NCI-H128 (cell line): ENCODE measurements around the gene HTR7.
"Not testable (repeated sequence)": the region's sequence is repeated elsewhere in the genome, so short reads cannot be mapped to it uniquely, and the experiment has no call there.

Experiments used
- DNase-seq: peaks from one replicate; lab custom pipeline; 2025; ENCODE audit not compliant: unreplicated experiment; lab: John Stamatoyannopoulos, UW

The HTR7 gene

GRCh38 chr10:90859321-90859751 lies 1.5 kb upstream of the HTR7 start:
- DNase-seq = no peak

GRCh38 chr10:90858461-90858968 lies 676 bp upstream of the HTR7 start:
- DNase-seq = no peak

DNA sequence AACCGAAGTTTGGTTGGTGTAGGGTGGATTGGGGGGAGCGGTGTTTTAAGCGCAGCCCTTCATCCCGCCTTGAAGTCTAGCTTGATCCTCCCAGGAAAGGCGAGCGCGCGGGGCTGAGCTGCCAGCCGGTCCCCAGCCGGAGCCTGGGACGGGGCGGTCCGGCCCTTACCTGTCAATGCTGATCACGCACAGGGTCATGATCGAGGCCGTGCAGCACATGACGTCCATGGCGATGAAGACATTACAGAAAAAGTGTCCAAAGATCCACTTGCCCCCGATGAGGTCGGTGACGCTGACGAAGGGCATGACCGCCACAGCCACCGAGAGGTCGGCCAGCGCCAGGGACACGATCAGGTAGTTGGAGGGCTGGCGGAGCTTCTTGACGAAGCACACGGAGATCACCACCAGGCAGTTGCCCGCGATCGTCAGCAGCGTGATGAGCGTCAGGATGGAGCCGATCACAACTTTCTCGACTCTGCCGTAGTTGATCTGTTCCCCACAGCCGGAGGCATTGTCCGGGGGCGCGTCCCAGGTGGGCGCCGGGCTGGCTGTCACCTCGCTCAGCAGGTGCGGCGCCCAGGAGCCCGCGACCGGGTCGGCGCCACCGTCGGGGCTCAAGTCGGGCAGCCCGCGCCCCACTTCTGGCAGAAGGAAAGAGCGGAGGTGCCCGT lies 740 bp downstream of the HTR7 start:
- DNase-seq = no peak

DNA sequence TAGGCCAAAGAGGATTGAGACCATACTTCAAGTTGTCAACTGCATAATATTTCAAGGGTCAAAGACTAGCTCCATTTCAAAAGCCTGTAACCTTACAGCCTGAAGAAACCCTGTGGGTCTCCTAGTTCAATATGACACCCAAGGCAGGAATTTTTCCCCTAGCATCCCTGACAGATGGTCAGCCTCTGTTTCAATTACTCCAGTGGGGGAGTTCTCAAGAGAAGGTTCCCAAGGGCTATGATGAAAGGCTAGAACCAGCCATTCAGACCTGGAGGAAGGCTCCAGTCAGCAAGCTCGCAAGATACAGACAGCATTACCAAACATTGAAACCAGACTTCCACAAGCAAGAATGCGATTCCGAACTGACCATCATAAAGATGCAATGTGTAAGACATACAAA lies 1.6 kb downstream of the HTR7 start:
- DNase-seq = no peak

GRCh38 chr10:90855126-90855525 lies 2.7 kb downstream of the HTR7 start:
- DNase-seq = no peak

- DNase-seq = no peak
Observed at GRCh38 chr10:90849956-90850749, 7.7 kb downstream of the HTR7 start.

DNA sequence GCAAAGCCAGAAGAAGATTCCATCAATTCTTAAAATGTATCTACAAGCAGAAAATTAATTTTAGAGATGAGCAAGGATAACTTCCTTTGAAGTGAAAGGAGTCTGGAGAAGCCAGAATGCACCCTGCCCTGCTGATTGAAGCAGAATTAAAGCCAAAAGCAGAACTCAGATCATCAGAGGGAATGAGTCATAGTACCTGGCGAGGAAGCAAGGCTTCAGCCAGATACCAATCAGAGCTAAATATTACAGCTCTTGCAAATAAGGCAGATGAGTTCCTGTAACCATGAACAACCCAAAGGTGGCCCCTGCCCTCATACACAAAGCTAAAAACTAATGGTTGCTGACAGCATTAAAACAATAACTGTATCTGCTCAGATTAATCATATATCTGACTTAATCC lies 10.4 kb downstream of the HTR7 start:
- DNase-seq = no peak

DNA sequence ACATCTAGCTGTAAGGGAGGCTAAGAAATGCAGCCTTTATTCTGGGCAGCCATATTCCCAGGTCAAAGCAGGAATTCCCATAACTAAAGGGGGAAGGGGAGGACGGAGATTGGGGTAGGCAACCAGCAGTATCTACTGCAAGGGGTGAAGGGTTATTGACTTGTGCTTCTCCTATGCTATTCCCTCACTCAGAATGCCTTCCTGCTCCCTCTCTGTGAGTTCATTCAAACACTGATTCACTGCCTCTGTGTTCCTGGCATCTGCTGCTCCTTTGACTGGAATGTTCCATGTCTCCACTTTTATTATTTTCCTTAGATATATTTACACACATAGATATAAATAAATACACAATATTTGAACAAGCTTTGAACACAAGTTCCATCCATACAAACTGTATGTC lies 11.1 kb downstream of the HTR7 start:
- DNase-seq = no peak

GRCh38 chr10:90845726-90846125 lies 12.1 kb downstream of the HTR7 start:
- DNase-seq = no peak

GRCh38 chr10:90842725-90843124 lies 15.1 kb downstream of the HTR7 start:
- DNase-seq = no peak

DNA sequence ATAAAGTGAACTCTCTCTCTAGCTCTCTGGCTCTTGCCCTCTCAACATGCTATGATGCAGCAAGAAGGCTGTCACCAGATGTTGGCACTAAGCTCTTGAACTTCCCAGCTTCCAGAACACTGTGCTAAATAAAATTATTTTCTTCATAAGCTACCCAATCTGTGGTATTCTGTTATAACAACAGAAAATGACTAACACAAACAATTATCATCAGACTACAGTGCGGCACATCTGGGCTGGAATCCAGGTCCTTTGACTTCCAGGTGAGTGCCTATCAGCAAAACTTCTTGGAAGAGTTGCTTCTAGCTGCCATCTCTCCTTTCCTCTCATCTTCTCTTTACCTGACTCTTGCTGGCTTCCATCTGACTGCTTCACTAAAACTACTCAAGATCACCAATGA lies 20.4 kb downstream of the HTR7 start:
- DNase-seq = no peak

GRCh38 chr10:90834326-90834725 lies 23.5 kb downstream of the HTR7 start:
- no peak for DNase-seq

DNA sequence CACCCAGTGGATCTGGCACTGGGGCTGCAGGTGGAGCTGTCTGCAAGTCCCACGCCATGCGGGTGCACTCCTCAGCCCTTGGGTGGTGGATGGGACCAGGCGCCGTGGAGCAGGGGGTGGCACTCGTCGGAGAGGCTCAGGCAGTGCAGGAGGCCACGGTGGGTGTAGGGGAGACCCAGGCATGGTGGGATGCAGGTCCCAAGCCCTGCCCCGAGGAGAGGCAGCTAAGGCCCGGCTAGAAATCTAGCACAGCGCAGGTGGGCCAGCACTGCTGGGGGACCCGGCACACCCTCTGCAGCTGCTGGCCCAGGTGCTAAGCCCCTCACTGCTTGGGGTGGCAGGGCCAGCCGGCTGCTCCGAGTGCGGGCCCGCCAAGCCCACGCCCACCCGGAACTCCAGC lies 25.7 kb downstream of the HTR7 start:
- DNase-seq = no peak

GRCh38 chr10:90822508-90822907 lies 35.3 kb downstream of the HTR7 start:
- DNase-seq = no peak

DNA sequence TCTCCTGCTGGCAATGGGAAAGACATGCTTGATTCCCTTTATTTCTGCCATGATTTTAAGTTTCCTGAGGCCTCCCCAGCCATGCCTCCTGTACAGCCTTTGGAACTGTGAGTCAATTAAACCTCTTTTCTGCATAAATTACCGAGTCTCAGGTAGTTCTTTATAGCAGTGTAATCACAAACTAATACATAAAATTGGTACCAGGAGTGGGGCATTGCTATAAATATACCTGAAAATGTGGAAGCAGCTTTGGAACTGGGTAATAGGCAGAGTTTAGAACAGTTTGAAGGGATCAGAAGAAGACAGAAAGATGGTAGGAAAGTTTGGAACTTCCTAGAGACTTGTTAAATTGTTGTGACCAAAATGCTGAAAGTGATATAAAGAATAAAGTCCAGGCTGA lies 36.0 kb downstream of the HTR7 start:
- not testable (repeated sequence) for DNase-seq

DNA sequence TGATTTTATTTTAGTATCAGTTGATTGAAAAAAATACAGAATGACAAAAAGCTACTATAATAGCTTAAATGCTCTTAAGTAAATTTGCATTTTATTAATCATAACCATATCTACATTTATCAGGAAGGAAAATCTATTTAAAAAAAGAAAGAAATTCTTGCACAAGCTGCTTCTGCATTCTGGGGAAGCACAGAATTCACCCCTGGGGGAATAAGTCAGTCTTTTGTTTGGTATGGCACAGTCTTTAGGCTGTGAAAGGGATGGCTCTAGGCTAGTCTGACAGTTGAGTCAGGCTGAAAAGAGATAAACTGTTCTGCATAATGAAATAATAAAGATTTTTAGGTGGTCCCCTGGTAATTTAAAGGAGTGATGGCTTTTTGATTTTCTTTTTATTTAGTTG lies 37.9 kb downstream of the HTR7 start:
- DNase-seq = no peak

- DNase-seq = no peak
Observed at GRCh38 chr10:90818736-90819135, 39.1 kb downstream of the HTR7 start.

- no peak for DNase-seq
Observed at GRCh38 chr10:90817128-90817889, 40.5 kb downstream of the HTR7 start.

DNA sequence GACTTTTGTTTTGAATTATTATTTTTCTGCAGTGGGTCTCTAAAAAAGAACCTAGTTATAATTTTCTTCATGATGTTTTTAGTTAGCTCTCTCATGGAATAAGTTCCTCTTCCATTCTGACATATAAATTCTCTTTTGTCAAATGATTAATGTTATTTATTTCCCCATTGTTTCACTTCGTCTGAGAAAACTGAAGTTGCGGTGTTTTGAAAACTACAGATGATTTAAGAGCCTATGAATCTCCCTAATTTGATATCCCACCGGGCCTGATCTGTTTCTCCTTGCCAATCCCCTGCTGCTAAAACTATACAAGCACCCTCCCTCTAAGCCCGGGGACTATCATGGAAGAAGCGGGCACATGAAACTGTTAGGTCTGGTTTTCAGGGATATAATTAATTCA lies 41.4 kb downstream of the HTR7 start:
- DNase-seq = no peak

GRCh38 chr10:90813594-90814365 lies 44.1 kb downstream of the HTR7 start:
- no peak for DNase-seq

- not testable (repeated sequence) for DNase-seq
Observed at GRCh38 chr10:90807106-90807505, 50.7 kb downstream of the HTR7 start.
